ENCODE measurements around the gene ASB7.
"Not testable (repeated sequence)": the region's sequence is repeated elsewhere in the genome, so short reads cannot be mapped to it uniquely, and the experiment has no call there.

DNA sequence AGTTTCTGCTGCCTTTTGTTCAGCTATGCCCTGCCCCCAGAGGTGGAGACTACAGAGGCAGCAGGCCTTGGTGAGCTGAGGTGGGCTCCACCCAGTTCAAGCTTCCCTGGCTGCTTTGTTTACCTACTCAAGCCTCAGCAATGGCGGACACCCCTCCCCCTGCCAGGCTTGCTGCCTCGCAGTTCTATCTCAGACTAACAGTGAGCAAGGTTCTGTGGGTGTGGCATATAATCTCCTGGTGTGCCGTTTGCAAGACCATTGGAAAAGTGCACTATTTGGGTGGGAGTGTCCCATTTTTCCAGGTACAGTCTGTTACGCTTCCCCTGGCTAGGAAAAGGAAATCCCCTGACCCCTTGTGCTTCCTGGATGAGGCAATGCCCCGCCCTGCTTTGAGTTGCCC lies 76.8 kb downstream of the ASB7 start:
- TF ChIP-seq POLR2AphosphoS5 (IDR thresholded peaks at IDR 0.05); EP300 (conservative IDR thresholded peaks at IDR 0.05; ENCODE audit: poor library complexity, severe bottlenecking): not testable (repeated sequence)
- TF ChIP-seq, protein P1, sequence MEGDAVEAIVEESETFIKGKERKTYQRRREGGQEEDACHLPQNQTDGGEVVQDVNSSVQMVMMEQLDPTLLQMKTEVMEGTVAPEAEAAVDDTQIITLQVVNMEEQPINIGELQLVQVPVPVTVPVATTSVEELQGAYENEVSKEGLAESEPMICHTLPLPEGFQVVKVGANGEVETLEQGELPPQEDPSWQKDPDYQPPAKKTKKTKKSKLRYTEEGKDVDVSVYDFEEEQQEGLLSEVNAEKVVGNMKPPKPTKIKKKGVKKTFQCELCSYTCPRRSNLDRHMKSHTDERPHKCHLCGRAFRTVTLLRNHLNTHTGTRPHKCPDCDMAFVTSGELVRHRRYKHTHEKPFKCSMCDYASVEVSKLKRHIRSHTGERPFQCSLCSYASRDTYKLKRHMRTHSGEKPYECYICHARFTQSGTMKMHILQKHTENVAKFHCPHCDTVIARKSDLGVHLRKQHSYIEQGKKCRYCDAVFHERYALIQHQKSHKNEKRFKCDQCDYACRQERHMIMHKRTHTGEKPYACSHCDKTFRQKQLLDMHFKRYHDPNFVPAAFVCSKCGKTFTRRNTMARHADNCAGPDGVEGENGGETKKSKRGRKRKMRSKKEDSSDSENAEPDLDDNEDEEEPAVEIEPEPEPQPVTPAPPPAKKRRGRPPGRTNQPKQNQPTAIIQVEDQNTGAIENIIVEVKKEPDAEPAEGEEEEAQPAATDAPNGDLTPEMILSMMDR (IDR thresholded peaks at IDR 0.05; ENCODE audit: poor library complexity, severe bottlenecking) = not testable (repeated sequence)

Data from neural cell (in vitro differentiated cells).